ENCODE measurements around the gene PCDHA11.

The PCDHA11 gene

GRCh38 chr5:140883927-140884697 is 15.4 kb downstream of the PCDHA11 start:
- Histone ChIP-seq H3K79me2 (peaks cover 2% of the 10 kb centered on the region), H3K9ac (no peak overlapping the region), H3K27ac (no peak overlapping the region), H3K4me3 (ENCODE audit: low read depth, low read length) (no peak overlapping the region), H3K27me3 (ENCODE audit: control insufficient read depth, insufficient read depth, low read length) (no peaks in the 10 kb centered on the region), H2AFZ (no peak overlapping the region), H3K9me3 (ENCODE audit: control insufficient read depth, low read length) (no peaks in the 10 kb centered on the region), H3K4me1 (no peaks in the 10 kb centered on the region), H3K4me2 (ENCODE audit: low read length) (no peak overlapping the region), H3K36me3 (ENCODE audit: control insufficient read depth, insufficient read depth, low read length) (no peaks in the 10 kb centered on the region)
- TF ChIP-seq CTCF (IDR thresholded peaks at IDR 0.05) = no peak

GRCh38 chr5:140916325-140916724 is 47.6 kb downstream of the PCDHA11 start:
- no peak for TF ChIP-seq CTCF (IDR thresholded peaks at IDR 0.05)
- no peak overlapping the region for H3K27ac ChIP-seq
- H3K27me3 ChIP-seq (ENCODE audit: control insufficient read depth, insufficient read depth, low read length) = no peaks in the 10 kb centered on the region
- H3K4me1 ChIP-seq = no peaks in the 10 kb centered on the region
- no peak overlapping the region for H2AFZ ChIP-seq
- peaks cover 31% of the 10 kb centered on the region for H3K79me2 ChIP-seq
- no peaks in the 10 kb centered on the region for H3K36me3 ChIP-seq (ENCODE audit: control insufficient read depth, insufficient read depth, low read length)
- no peaks in the 10 kb centered on the region for H3K9me3 ChIP-seq (ENCODE audit: control insufficient read depth, low read length)
- no peak overlapping the region for H3K4me3 ChIP-seq (ENCODE audit: low read depth, low read length)
- H3K9ac ChIP-seq = no peak overlapping the region
- no peak overlapping the region for H3K4me2 ChIP-seq (ENCODE audit: low read length)

Data from parathyroid adenoma (tissue), 2 donors.